HG03159 (cell line): ENCODE results near the gene TRAF3.

Experiments used
- ATAC-seq: cut with Tn5 transposase; IDR thresholded peaks from one replicate; pipeline ENCODE4 v1.9.1; 2021; ENCODE audit warnings: mild to moderate bottlenecking, moderate library complexity; ENCODE audit not compliant: unreplicated experiment

Gene TRAF3, protein sequence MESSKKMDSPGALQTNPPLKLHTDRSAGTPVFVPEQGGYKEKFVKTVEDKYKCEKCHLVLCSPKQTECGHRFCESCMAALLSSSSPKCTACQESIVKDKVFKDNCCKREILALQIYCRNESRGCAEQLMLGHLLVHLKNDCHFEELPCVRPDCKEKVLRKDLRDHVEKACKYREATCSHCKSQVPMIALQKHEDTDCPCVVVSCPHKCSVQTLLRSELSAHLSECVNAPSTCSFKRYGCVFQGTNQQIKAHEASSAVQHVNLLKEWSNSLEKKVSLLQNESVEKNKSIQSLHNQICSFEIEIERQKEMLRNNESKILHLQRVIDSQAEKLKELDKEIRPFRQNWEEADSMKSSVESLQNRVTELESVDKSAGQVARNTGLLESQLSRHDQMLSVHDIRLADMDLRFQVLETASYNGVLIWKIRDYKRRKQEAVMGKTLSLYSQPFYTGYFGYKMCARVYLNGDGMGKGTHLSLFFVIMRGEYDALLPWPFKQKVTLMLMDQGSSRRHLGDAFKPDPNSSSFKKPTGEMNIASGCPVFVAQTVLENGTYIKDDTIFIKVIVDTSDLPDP

DNA sequence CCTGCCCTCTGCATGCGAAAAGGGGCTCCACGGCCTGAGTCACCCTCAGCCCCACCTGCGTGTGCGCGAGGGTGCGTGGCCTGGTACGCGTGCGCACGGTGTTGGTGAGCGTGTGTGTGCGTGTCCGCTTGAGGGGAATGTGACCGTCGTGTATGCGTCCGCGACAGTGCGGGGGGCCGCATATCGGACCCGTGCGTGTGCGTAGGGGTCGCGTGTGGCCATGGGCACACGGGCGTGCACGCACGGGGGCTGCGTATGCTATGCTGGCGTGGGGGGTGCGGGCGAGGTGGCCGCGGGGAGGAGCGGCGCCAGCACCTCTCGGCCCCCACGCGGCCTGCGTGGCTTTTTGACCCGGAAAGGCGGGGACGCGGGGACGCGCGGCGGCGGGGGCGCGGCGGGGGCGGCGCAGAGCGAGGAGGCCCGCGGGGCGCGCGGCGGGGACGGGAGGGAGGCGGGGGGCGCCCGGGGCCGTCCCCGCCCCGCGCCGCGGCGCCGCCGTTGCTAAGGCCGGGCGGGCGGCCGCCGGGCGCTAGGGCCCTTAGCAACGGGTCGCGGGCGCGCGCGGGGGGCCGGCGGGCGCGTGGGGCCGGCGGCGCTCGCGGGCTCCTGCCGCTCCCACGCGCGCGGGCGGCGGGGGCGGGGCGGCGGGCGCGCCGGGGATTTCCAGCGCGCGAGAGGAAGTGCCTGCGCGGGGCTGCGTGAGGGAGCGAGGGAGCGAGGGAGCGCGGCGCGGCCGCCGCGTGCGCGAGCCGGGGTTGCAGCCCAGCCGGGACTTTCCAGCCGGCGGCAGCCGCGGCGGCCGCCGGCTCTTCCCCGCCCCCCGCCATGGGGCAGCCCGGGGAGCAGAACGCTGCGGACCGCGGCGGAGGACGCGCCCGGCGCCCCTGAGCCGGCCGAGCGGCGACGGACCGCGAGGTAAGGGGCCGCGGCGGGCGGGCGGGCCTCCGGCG is at the start of gene TRAF3:
Gene TRAF3, plus strand, starts transcription at position 689 of the 950 bp plus-strand sequence. CDS start 92,753 bp downstream, outside the sequence.
- ATAC-seq: peak; percentile 52

DNA sequence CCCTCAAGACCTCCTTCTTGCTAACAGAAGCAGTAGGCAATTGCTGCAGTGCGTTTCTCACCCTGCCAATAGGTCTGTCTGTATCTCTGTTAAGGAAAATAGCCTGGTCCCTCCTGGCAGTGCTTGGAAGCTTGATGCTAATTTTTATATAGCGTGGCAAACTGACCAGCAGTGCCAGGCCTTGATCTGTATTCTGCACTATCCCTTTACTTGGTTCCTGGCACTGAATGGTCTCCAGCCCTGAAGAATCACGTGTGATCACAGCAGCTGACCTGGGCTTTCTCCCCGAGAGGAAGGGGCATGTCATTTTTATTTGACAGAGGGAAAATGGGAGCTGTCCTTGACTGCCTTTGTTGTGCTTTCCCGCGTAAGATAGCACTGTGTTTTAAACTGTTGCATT is 48.7 kb upstream of the TRAF3 start:
- ATAC-seq: no peak

DNA sequence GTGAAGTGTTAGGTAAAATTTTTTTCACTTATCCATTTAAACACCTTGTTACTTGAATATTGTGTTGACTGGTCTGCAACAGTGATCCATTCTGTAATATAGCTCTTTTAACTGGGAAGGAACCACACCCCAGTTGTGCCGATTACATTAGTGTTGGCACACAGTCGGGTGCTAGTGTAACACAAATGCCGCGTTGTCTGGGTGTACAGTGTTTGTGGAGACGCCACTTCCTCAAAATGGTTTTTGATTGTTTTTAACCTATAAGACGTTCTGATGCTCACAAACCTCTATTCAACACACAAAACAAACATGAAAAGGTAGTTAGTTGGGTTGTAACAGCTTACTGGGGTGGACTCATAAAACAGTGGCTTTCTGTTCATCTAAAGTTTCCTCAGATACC is 48.0 kb upstream of the TRAF3 start:
- ATAC-seq: no peak

DNA sequence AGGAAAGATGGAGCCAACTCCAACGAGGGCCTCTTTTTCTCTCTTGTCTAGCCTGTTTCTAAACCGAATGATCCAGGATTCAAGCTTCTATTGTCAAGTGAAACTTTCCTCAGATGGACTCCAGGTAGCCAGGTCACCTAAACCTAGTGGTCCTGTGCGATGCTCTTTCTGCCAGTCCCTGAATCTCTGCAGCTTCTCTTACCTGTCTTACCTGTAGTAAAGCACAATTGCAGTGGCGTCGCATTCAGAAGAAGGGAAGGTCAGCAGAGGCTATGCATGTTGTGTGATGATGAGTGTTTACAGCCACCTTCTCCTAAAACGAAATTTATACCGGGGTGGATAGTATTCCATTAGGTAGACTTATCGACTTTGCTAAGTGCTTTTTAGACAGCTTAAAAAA is 47.4 kb upstream of the TRAF3 start:
- no peak for ATAC-seq

DNA sequence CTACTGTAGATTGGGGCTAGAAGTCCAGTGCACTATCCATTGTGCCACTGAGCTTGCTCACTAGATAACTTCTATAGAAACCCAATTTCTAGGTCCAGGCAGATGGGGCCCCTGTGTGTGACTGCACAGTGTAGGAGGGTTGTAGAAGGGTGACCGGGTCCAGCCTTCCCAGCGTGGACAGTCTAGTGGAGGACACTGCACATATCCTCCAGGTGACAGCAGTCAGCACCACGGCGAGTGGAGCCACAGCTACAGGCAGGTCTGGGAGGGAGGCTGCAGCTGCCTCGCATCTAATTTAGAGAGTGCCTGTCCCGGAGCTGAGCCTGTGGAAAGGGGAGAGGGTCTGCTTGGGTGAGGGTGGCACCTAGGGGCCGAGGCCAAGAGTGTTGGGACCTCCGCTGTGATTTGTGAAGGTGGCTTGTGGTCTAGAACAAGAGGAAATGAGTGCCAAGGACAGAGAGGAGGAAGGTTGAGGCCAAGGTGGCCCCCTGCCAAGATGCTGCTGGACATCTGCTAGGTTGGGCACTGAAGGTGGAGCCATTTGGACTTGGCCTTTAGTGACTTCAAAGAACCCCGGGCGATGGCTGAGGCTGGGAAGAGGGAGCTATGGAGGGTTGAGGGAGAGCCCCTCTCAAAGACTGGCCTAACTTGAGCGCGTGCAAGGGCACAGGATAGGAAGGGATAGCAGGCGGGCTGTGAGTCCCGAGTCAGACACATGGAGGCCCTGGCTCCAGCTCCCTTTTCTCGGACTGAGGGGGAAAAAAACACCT is 46.0 kb upstream of the TRAF3 start:
- ATAC-seq: no peak

DNA sequence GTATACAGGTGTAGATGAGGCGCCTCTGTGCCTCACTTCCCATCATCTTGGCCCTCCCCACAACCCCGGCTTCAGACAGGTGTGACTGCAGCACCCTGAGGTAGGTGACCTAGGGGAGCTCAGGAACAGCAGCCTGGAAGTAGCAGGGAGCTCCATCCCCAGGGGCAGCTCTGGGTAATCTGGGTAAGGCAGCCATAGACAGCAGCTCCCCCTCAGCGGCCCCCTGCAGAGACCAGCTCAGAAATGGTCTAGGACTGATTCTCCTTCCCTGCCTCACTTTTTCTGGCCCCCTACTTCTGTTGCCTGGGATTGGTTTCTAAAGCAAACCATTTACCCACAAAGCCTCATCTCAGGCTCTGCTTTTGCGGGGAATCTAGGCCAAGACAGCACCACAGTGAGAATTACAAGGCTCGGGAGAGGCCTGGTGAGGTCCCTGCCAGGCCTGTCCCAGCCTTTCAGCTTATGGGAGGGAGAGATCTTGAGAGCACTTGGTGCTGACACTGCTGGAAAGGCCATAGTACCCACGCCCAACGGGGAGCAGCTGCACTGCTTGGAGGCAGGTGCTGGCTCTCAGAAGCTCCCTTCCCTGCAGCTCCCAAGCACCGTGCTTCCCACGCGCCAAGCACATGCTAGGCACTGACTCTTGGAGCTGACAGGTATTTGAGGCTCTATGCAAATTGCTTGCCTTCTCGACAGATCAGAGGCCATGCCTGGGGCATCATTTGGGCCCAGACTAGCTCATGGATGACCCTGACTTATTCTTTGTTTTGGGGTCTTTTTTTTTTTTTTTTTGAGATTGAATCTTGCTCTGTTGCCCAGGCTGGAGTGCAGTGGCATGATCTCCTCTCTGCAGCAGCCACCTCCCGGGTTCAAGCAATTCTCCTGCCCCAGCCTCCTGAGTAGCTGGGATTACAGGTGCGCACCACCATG is 45.1 kb upstream of the TRAF3 start:
- no peak for ATAC-seq

DNA sequence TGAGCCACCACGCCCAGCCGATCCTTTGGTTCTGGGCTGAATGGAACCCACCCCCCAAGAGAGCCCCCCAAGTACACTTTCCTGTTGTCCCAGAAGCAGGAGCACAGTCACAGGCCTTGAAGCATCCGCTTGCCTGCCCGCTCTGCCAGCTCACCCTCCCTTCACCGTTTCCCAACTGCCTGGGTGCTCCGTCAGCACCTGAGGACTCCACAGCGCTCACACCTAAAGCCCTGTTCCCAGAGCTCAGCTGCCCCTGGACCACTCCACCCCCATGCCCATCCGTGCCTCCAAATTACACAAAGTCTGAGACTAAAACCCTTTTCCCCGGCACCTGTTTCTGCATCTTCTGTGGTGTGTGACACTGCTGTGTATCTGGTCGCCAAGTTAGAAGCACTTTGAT is 44.3 kb upstream of the TRAF3 start:
- ATAC-seq: no peak

DNA sequence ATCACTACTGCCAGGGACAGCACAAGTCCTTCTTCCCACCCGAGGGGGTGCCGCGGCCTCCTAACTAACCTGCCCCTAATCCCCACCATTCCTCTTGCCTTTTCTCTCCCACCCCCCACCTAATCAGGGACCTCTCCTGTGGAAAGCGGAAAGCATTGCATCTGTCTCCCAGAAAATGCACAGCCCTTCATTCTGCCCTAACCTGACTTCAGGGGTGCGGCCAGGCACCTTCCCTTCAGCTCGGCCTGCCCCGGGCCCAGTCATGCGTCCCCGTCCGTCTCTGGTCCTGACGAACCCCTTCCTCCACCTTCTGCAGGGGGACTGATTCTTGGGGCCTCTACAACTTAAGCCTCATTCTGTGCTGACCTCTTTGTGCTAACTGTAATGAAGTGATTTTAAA is 43.9 kb upstream of the TRAF3 start:
- no peak for ATAC-seq

DNA sequence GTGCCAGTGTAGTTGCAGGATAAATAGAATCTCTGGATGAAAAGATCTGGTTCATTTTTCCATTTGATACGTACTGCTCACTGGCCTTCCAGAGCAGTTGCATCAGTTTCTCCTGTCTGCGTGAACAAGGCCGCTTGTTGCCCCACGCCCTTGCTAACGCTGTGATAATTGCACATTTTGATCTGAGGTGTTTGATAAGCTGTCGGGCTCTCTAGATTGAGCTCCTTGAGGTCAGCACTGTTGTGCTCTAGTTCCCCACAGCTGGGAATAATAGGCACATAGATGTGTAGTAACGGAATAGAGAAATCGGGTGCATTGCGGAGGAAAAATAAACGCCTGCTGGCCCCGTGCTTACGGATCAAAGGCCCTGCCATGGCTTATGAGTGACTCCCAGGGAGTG is 42.8 kb upstream of the TRAF3 start:
- ATAC-seq: no peak

DNA sequence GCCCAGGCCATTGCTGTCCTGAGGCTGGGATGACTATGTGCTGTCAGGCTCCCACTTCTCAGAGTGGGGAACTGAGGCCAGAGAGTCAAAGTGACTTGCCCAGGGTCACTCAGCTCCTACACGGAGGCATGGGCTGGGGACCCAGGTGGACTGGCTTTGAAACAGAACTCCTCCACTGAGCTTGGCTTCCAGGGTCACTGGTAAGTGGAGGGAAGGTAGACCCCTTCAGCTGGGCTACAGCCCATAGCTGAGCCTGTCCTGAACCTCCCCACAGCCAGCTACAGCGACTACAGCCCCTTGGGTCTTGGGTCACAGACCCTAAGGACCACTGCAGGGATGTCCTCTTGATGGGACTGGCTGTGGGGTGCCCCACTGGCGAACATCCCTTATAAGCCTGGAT is 40.3 kb upstream of the TRAF3 start:
- ATAC-seq: no peak

DNA sequence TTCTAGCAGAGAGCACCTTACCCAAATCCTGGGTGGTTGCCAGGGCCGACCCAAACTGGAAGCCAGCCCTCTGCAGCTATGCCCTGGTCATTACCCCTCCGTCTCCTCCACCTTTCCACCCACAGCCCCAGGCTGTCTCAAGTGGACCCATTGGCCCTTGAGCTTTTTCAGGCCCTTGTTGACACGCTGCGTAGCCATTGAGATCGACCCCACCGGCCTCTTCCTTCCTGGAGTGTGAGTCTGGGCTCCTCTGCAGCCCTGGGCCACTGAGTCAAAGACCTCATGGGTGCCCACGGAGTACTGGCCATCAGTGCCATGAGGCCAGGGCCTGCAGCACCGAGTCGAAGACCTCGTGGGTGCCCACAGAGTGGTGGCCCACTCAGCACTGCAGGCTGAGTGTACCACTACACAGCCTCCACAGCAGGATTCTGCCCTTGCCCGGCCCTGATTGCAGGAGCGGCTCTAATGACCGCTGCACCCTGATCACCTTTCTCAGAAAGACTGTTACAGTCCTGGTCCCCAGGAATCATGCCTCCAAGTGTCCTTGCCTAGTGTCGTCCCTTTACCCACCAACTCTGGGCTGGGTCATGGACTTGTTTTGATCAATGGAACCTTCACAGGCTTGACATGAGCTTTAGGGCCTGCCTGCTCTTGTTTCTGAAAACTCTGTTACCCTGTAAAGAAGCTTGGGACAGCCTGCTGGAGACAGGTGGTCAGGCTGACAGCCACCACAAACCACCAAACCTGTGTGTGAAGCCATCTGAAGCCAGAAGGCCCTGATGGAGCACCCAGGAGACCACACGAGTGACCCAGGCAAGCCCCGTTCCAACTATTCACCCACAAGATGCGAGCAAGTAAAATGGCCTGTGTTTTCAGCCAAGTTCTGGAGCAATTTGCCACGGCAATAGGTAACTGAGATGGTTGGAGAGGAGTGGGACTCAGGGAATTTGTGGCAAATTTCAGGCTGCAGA is 39.6 kb upstream of the TRAF3 start:
- no peak for ATAC-seq

DNA sequence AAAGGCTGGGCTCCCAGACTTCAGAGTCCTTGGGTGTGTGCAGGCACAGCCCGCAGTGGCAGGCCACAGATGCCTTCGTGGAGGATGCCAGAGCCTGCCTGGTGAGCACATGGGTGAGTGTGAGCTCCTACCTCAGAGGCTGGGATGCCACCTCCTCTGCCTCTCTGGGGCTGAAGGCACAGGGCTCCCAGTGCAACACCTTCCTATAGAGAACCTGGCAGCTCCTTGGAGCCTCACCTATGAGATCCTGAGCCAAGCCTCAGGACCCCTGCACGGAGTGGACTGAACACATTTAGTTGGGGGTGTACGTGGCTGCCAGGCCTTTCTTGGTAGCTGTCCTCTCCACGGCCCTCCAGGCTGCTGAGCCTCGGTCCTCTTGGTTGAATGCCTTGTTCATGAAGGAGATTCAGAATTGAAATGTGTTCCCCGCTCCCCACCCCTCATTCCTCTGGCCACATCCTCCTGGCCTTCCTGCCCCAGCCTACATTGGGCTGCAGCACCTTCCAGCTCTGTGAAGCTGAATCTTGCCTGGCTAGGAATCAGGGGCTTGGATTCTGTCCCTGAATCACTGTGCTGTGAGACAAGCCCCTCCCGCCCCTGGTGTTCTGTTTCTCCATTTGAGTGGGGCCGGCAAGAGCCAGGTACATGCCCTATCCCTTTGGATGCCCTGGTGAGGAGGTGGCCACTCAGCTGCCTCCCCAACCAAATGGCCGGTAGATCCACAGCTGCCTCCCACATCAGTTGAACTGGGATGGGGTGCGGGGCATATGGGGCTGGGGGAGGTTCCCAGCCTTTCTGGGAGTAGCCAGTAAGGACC is 38.7 kb upstream of the TRAF3 start:
- no peak for ATAC-seq

DNA sequence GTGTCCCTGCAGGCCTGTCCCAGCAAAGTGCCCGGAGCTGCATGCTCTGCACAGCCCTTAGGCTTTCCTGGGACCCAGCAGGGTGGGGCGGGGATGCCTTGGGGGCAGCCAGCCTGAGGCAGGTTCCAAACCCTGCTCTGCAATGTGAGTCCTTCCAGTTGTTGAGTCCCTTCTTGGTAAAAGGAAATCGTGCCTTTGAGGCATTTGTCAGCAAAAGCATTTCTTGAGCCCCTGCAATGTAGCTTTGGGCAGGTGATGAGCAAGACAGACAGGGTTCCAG is 38.1 kb upstream of the TRAF3 start:
- no peak for ATAC-seq

DNA sequence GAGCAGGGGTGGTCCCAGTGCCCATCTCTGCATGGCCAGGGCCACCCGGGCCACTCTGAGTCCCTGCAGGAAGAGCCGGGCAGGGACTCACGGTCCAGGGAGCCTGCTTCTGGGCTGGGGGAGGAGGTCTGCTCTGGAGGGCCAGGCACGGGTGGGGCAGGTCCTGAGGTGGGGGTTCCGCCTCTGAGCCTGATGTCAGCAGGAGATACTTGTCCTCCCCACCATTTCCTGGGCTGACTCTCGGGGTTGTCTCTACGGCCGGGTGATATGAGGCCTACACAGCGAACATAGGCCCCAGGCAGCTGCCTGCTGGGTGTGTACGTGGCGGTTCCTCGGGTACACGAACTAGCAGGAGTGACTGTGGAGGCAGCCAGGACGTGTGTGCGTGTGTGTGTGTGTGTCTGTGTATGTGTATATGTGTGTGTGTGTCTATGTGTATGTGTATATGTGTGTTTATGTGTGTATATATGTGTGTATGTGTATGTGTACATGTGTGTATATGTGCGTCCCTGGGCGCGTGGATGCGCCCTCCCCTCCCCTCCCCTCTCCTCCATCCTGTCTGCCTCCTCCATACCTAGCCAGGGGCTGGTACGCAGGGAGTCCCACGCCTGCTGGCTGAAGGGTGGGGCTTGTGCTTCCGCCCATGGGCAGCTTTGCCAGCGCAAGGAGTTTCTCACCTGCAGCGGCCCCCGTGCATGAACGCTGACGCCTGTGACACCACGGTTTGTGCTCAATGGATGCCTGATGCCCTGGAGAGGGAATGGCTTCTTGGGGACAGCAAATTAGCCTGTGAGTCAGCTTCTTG is 30.4 kb upstream of the TRAF3 start:
- ATAC-seq: no peak

DNA sequence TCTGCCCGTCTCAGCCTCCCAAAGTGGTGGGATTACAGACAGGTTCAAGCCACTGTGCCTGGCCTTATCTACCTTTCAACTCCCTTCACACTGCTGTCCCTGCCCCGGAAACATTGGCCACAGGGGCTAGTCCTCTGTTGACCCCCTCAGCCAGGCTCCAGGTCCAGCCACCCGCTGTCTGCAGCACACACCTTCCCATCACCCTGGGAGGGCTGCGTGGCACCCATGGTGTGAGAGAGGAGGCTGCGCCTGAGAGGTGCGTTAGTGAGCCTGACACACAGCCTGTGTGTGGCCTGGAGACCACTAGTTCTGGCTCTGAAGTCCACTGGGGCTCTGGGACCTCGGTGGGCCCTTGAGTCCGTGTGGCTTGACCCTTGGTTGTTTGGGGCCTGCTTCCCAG is 28.4 kb upstream of the TRAF3 start:
- no peak for ATAC-seq

DNA sequence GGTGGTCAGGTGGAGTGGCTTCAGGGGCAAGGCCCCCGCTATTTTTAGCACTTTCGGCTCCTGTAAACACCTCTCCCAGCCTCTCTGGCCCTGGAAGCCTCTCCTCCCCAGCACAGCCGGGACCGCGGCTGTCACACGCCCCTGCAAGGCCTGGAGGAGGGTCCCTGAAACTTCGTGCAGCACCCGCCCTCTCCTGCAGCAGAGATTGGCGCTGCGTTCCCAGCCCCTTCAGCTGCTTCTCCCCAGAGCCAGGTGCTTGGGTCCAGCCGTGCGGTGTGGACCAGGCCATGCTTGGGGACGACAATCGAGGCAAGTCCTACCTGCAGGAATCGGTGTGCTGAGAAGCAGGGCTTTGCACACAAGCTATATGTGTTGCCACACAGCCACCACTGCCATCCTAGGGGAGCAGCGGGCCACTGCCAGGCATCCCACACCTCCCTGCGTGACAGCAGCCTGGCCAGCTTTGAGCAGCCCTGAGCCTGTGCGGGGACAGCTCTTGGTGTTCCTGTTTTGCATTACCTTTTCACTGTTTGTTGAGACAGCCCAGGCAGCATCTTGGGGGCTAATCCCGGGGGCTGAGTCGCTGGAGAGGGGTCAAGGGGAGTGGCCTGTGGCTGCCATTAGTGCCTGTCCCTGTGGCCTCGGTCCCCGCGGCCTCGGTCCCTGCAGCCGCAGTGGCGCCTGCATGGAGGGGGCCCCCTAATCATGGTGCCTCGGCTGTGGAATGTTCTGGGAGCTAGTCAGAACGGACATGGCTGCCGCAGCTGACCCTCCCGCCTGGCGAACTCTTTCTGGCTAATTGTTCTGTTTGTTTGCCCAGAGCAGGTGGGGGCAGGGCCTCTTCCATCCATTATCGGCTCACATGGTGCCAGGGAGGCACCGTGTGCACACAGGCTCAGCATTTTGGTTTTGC is 27.6 kb upstream of the TRAF3 start:
- no peak for ATAC-seq
